Fibroblast of skin of abdomen (primary cell): ENCODE results near the gene SCAMP2.
"Not testable (repeated sequence)": the region's sequence is repeated elsewhere in the genome, so short reads cannot be mapped to it uniquely, and the experiment has no call there.

Experiments used
- DNase-seq: peaks from one replicate; pipeline ENCODE4 v3.0.0-alpha.2; 2013

SCAMP2 gene

GRCh38 chr15:74889883-74890664 is 16.9 kb upstream of the SCAMP2 start, which contains the start of gene MPI:
TSS of gene MPI (plus strand) at chr15:74890042. CDS start at chr15:74890074, 32 bp downstream.
- DNase-seq: peak; percentile 77

GRCh38 chr15:74889390-74889882 is 16.3 kb upstream of the SCAMP2 start:
- DNase-seq: peak; percentile 35

DNA sequence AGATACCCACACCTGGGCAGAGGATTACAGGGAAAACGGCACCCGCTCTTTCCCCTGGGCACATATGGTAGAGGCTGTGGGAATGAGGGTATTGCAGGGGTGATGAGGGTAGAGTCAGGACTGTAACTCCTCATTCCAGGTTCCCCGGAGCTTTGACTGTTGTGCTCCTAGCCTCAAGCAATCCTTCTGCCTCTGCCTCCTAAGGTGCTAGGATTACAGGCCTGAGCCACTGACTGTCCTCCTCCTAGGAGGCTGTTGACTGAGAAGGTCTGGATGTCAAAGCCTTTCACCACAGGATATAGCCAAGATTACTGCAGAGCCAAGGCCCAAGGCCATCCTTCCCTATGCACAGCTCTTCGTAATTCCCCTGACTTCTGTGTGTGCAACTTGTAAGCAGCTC is 15.6 kb upstream of the SCAMP2 start:
- no peak for DNase-seq

GRCh38 chr15:74887537-74888193 is 14.5 kb upstream of the SCAMP2 start:
- not testable (repeated sequence) for DNase-seq

GRCh38 chr15:74885461-74885860 is 12.3 kb upstream of the SCAMP2 start:
- no peak for DNase-seq

GRCh38 chr15:74884428-74885223 is 11.5 kb upstream of the SCAMP2 start:
- DNase-seq: peak; percentile 26

GRCh38 chr15:74882528-74882927 is 9.4 kb upstream of the SCAMP2 start:
- DNase-seq: no peak

DNA sequence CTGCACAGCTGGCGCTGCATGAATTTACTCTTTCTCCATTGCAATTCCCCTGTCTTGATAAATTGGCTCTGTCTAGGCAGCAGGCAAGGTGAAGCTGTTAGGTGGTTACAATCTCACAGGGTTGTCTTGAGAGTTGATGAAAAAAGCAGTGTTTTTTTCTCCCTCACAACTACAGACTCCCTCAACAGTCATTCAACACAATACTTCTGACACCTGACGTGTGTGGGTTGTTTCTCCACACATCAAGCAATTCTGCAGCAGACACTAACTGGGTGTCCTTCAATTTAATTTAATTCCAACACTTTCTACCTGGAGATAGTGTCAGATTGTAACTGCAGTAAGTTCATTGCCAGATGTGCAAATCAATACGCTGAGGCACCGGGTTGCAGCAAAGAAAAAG is 5.1 kb upstream of the SCAMP2 start:
- DNase-seq: no peak

- DNase-seq: peak; percentile 41
Observed at GRCh38 chr15:74873756-74874424, 725 bp upstream of the SCAMP2 start.

- DNase-seq: no peak
Observed at GRCh38 chr15:74872702-74873035, 496 bp downstream of the SCAMP2 start.

DNA sequence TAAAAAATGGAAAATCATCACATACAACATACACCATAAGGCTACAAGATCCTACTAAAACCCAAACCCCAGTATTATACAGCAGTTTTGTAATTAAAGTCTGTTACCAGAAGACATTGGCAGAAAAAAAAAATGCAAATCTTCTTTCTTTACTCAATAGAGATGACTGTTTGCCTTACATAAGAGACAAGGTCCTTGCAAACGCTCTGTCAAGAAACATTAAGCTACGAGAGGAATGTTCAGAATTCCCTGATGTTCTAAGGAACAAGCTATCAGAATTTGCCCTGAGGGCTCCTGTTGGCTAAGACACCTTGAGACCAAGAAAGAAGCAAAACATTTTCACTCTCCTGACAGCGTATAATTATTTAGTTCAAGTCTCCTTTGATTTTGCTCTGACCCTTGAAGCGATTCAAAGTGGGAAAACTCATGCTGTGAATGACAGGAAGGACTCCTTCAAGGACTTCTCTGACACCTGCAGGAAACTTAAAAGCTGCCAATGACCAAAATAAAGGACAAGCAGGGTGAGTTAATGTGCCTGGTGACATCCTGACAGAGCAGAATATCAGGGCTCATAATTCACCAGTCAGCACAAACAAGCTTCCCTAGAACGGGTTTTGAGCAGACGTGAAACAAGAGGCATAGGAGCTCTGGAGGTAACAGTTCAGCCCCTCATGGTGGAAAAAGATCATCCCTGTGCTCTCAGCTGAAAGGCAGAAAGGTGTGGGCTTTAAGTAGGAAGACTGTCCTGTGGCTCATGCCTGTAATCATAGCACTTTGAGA is 2.5 kb downstream of the SCAMP2 start:
- DNase-seq: no peak

GRCh38 chr15:74869726-74870407 is 3.3 kb downstream of the SCAMP2 start:
- DNase-seq: peak; percentile 8

DNA sequence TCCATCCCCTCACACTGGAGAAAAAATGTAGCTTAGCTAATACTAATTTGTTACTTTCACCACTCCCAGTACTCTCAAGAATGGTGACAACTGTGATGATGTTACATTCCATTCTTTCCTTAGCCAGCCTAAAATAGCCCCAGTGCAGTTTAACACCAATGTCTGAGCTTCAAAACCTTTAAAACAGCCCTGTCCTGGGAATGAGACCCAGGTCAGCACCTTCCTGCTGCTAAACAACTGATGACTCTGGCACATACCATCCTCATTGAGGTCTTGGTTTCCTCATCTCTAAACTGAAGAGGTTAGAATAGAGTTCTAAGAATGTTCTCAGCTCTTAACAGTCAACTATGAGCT is 3.8 kb downstream of the SCAMP2 start:
- DNase-seq: no peak

DNA sequence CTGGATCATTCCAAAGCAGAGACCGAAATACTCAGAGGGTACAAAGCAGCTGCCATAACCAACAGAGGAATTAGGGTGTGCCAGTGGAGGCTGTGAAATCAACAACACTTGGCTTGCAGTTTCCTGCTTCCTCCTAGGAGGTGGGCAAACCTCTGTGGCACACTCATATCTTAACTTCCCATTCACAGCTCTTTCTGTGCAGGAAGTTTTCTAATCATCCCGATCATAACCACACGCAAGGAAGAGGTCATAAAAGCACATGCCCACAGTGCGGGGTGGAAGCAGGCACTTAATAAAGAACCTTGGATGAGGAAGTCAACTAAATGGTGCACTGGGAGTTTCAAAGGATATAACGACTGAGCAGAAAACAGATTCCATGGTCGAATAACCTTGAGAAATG is 5.1 kb downstream of the SCAMP2 start:
- DNase-seq: no peak

DNA sequence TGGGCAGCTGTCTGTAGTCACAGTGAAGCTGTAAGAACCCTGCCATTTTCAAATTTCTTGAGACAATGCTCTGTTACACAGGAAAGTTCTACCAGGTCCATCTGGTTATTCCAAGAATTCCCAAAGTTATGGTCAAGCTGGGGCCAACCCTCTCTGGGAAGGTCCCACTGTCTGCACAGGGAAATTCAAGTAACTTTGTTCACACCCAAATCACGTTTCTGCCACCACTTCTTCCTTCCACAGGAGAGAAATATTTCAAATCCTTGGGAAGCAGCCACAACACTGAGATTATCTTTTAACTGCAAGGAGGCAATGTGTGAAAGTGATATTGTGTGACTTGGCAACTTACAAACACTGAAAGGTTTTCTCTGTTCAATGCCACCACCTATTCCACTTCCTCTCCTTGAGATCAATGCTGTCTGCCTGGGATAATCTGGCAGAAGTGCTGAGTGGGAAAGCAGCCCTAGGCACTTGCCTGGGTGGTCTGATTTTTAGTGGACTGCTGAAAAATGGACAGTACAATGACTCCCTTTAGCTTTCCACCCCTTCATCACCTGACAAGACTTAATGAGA is 5.6 kb downstream of the SCAMP2 start:
- DNase-seq: no peak

- DNase-seq: peak; percentile 51
Observed at GRCh38 chr15:74866090-74866489, 7.1 kb downstream of the SCAMP2 start.

DNA sequence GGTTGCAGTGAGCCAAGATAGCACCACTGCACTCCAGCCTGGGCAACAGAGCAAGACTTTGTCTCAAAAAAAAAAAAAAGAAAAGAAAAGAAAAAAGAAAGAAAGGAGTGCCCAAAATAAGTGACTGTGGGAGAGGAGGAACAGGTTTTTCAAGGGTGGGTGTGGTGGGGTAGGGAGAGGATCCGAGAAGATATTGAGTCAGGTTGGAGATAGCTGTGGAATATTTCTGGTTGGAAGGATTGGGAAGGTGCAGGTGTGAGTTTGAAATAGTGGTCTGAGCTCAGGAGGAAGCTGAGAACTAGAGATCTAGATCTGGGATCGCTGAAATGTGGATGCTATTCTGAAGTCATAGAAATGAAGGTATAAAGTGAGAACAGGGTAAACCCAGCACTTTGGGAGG is 7.8 kb downstream of the SCAMP2 start:
- no peak for DNase-seq

DNA sequence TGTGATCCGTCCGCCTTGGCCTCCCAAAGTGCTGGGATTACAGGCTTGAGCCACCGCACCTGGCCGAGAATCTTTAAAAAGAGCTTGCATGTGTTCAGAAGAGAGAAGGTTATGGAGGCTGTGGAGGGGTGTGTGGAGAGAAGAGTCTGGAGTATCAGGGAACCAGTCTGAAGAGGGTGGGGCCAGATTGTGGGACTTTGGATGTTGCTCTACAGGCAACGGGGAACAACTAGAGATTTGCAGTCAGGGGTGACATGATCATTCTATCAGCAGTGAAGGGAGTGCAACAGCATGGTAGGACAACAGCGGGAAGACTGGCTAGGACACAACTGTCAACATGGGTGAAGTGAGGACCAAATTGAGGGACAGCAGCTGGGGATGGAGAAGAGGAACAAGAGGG is 8.9 kb downstream of the SCAMP2 start:
- DNase-seq: no peak

DNA sequence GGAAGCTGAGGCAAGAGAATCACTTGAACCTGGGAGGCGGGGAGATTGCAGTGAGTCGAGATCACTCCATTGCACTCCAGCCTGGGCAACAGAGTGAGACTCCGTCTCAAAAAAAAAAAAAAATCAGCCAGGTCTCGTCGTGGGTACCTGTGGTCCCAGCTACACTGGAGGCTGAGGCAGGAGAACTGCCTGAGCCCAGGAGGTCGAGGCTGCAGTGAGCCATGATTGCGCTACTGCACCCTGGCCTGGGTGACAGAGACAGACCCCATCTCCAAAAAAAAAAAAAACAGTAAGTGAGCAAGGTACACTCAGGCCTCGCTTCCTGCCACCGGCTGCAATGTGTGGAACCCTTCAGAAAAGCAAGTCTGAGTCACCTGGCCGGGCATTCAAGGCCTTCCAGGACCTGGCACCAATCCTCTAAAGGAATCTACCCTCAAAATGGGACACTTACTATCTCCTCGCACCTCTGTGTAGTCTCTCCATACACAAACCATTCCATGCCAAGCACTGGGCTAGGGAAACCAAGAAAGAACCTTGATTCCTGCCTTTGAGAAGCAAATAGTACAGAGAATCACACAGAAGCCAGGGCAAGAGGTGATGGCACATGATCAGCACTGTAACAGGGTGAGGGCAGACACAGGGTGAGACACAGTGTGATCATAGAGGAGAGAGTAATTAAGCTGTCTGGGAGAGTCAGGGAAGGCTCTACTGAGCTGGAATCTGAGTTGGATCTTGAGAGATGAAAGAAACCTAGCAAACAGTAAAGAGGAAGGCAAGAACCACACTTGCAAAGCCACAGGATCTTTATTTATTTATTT is 9.7 kb downstream of the SCAMP2 start:
- no peak for DNase-seq

GRCh38 chr15:74858369-74858740 is 14.8 kb downstream of the SCAMP2 start:
- no peak for DNase-seq
